B cell (primary cell): ENCODE data around the gene SLC25A40. TPM values are rescaled to one million over a fixed set of nuclear protein-coding genes. Genes with fewer than 3 reads are reported as not detected.

Experiments used
- ATAC-seq: fragments of 200-7000 bp; cut with Tn5 transposase; one replicate; pipeline ENCODE4 v1.10.0; 2021; ENCODE audit warnings: low read depth, mild to moderate bottlenecking, moderate number of reproducible peaks, moderate library complexity
- CTCF ChIA-PET: fragments of 350-600 bp; sonication (Branson Sonifier 250); formaldehyde crosslinking; loops from one replicate; lab custom pipeline; 2021; ENCODE audit warnings: antibody characterized with exemption, inconsistent platforms; lab: Charles Lee
- POLR2A ChIA-PET: fragments of 350-600 bp; sonication (Branson Sonifier 250); formaldehyde crosslinking; loops from one replicate; lab custom pipeline; 2021; ENCODE audit warnings: antibody characterized with exemption; lab: Charles Lee
- DNase-seq: peaks from one replicate; pipeline ENCODE4 v3.0.0; 2013
- H2AFZ ChIP-seq: 2 replicates; pipeline ENCODE4 v1.6.1; 2012; ENCODE audit warnings: mild to moderate bottlenecking, low read depth, low read length; ENCODE audit not compliant: insufficient read depth, poor library complexity, severe bottlenecking
- H3K27ac ChIP-seq, 2 donors: 1 replicate in 1 of 2; 2 replicates in 1 of 2; pipeline ENCODE4 v1.5.1; 2012 to 2013; ENCODE audit warnings: low read length in 2 of 2, mild to moderate bottlenecking in 2 of 2, moderate library complexity in 1 of 2
- H3K27me3 ChIP-seq, 4 experiments: fragments of 200-600 bp in 1 of 4; sonication (generic) in 1 of 4; replicated peaks in 1 of 4; 1 replicate in 2 of 4; 2 replicates in 2 of 4; pipeline versions ENCODE4 v1.6.1 to v1.7.0; 2013 to 2016; ENCODE audit warnings: low read length in 3 of 4, mild to moderate bottlenecking in 2 of 4, mixed read lengths in 1 of 4, moderate library complexity in 1 of 4; ENCODE audit not compliant: insufficient read depth in 4 of 4, control insufficient read depth in 3 of 4; ENCODE audit errors: control extremely low read depth in 1 of 4
- H3K36me3 ChIP-seq, 2 experiments: replicated peaks in 1 of 2; 1 replicate in 1 of 2; 2 replicates in 1 of 2; pipeline versions ENCODE4 v1.6.1 to v1.7.1; 2013; ENCODE audit warnings: low read length in 1 of 2; ENCODE audit not compliant: insufficient read depth in 2 of 2, control insufficient read depth in 1 of 2; ENCODE audit errors: control extremely low read depth in 1 of 2, extremely low read depth in 1 of 2
- H3K4me1 ChIP-seq, 2 donors: fragments of 200-600 bp in 1 of 2; sonication (generic) in 1 of 2; 1 replicate in 1 of 2; 2 replicates in 1 of 2; pipeline versions ENCODE4 v1.5.1 to v1.6.1; 2013 to 2017; ENCODE audit warnings: low read length in 2 of 2; ENCODE audit not compliant: control insufficient read depth in 2 of 2, insufficient read depth in 2 of 2
- H3K4me2 ChIP-seq: replicated peaks from 2 replicates; pipeline ENCODE3; 2012; ENCODE audit warnings: mild to moderate bottlenecking, low read depth, low read length; ENCODE audit not compliant: poor library complexity, severe bottlenecking
- H3K4me3 ChIP-seq, 5 experiments: fragments of 200-600 bp in 1 of 5; sonication (generic) in 1 of 5; 1 replicate in 3 of 5; 2 replicates in 2 of 5; pipeline versions ENCODE4 v1.5.1 to v1.7.0; 2011 to 2016; ENCODE audit warnings: low read length in 4 of 5, mild to moderate bottlenecking in 4 of 5, low read depth in 2 of 5, control low read depth in 1 of 5, moderate library complexity in 1 of 5; ENCODE audit not compliant: insufficient read depth in 1 of 5; ENCODE audit errors: control extremely low read depth in 1 of 5, extremely low read depth in 1 of 5
- H3K79me2 ChIP-seq: fragments of 200-600 bp; sonication (generic); one replicate; pipeline ENCODE4 v1.6.0; 2016; ENCODE audit warnings: low read length; ENCODE audit not compliant: control insufficient read depth, insufficient read depth
- H3K9ac ChIP-seq: fragments of 200-600 bp; sonication (generic); 2 replicates; pipeline ENCODE4 v1.6.1; 2017; ENCODE audit warnings: mild to moderate bottlenecking, low read length, moderate library complexity
- H3K9me3 ChIP-seq, 3 donors: one replicate each; pipeline versions ENCODE4 v1.6.1 to v1.7.1; 2013; ENCODE audit warnings: low read length in 2 of 3; ENCODE audit not compliant: control insufficient read depth in 2 of 3, insufficient read depth in 1 of 3; ENCODE audit errors: control extremely low read depth in 1 of 3
- H4K20me1 ChIP-seq: 2 replicates; pipeline ENCODE4 v1.6.0; 2012; ENCODE audit warnings: mild to moderate bottlenecking, low read length; ENCODE audit not compliant: insufficient read depth, control insufficient read depth, poor library complexity, severe bottlenecking
- H3K27ac Mint-ChIP-seq: one replicate; pipeline ENCODE4 v1.8.0; 2021; ENCODE audit warnings: mixed read lengths
- H3K27me3 Mint-ChIP-seq: one replicate; pipeline ENCODE4 v1.8.0; 2021; ENCODE audit warnings: mixed read lengths
- H3K4me1 Mint-ChIP-seq: one replicate; pipeline ENCODE4 v1.8.0; 2021; ENCODE audit warnings: mixed read lengths
- H3K4me3 Mint-ChIP-seq: one replicate; pipeline ENCODE4 v1.8.0; 2021; ENCODE audit warnings: mixed read lengths
- H3K9me3 Mint-ChIP-seq: one replicate; pipeline ENCODE4 v1.8.0; 2022; ENCODE audit warnings: mixed read lengths; ENCODE audit not compliant: insufficient read depth
- EZH2 ChIP-seq: IDR thresholded peaks from 2 replicates; pipeline ENCODE4 v1.6.1; 2012; ENCODE audit warnings: borderline replicate concordance, low read depth, mild to moderate bottlenecking, moderate library complexity, low read length; ENCODE audit not compliant: insufficient read depth, poor library complexity, severe bottlenecking
- WGBS: methylation state at CpG from one replicate; pipeline ENCODE4 v1.1.5; 2013; ENCODE audit warnings: missing lambda C conversion rate; ENCODE audit not compliant: insufficient coverage; 5-methylcytosine and 5-hydroxymethylcytosine counted together
- intact Hi-C: fragments of 100-400 bp; cut with micrococcal nuclease; formaldehyde crosslinking; loops from one replicate; pipeline ENCODE4 v1.10.0; 2022
- polyA plus RNA-seq: library from polyadenylated mRNA; depleted of rRNA; stranded (reverse); fragments of >200 nt; gene quantifications from 2 replicates; pipeline ENCODE4 v1.2.3, GENCODE V29; 2012
- total RNA-seq, 2 donors: library from RNA; stranded (reverse); fragments of 120-200 nt in 1 of 2; gene quantifications; 1 replicate in 1 of 2; 2 replicates in 1 of 2; pipeline versions ENCODE4 v1.2.3 to v1.2.4, GENCODE V29; 2013 to 2022
- TF ChIP-seq, protein P1 (sequence below): fragments of 200-600 bp; IDR thresholded peaks from one replicate; pipeline ENCODE4 v1.8.0; 2022; ENCODE audit warnings: antibody characterized with exemption, mild to moderate bottlenecking

The SLC25A40 gene
- total and polyA plus RNA-seq, 2 donors (not counting 1 experiment from before 2014, with no cell fraction given): 10.5 to 28.1 TPM

DNA sequence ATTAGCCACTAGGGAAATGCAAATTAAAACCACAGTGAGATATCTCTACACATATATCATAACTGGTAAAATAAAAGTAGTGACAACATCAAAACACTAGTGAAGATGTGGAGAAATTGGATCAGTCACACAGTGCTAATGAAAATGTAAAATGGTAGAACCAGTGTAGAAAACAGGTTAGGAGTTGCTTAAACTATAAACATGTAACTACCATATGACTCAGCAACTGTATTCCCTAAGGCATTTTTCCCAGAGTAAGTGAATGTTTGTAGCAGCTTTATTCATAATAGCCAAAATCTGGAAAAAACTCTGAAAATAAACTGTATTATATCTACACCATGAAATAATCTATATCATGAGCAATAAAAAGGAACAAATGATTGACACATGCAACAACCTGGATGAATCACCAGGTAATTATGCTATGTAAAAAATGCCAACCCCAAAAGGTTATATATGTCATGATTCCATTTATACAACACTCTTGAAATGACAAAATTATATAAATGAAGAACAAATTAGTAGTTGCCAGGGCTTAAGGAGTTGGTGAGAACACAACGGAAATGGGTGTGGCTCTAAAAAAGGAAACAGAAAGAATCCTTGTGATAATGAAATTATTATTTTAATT, 22.8 kb downstream of the SLC25A40 start:
- no peak for DNase-seq
- H3K9ac ChIP-seq: no peak overlapping the region
- Mint-ChIP-seq H3K27ac (no peak overlapping the region), H3K4me1 (peaks cover 16% of the 10 kb centered on the region), H3K27me3 (no peaks in the 10 kb centered on the region), H3K4me3 (peak overlapping the region; percentile 9), H3K9me3 (peaks cover 2% of the 10 kb centered on the region)
- intact Hi-C loops: no loop called here
- ATAC-seq: no peak
- no peaks in the 10 kb centered on the region for H4K20me1 ChIP-seq
- TF ChIP-seq EZH2: no peak
- TF ChIP-seq, protein P1, sequence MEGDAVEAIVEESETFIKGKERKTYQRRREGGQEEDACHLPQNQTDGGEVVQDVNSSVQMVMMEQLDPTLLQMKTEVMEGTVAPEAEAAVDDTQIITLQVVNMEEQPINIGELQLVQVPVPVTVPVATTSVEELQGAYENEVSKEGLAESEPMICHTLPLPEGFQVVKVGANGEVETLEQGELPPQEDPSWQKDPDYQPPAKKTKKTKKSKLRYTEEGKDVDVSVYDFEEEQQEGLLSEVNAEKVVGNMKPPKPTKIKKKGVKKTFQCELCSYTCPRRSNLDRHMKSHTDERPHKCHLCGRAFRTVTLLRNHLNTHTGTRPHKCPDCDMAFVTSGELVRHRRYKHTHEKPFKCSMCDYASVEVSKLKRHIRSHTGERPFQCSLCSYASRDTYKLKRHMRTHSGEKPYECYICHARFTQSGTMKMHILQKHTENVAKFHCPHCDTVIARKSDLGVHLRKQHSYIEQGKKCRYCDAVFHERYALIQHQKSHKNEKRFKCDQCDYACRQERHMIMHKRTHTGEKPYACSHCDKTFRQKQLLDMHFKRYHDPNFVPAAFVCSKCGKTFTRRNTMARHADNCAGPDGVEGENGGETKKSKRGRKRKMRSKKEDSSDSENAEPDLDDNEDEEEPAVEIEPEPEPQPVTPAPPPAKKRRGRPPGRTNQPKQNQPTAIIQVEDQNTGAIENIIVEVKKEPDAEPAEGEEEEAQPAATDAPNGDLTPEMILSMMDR: no peak
- H3K27me3 ChIP-seq: no peaks in the 10 kb centered on the region
- H2AFZ ChIP-seq: no peak overlapping the region
- no peak overlapping the region for H3K4me3 ChIP-seq
- H3K79me2 ChIP-seq: no peaks in the 10 kb centered on the region
- POLR2A ChIA-PET: no interaction called here
- no peak overlapping the region for H3K27ac ChIP-seq
- no peaks in the 10 kb centered on the region for H3K9me3 ChIP-seq
- CTCF ChIA-PET: no interaction called here
- no CpG with 5 or more reads among the region's 1 CpG for WGBS
- H3K4me1 ChIP-seq: peaks cover 6 to 9% of the 10 kb centered on the region in 2 donors
- H3K4me2 ChIP-seq: no peak overlapping the region
- H3K36me3 ChIP-seq: peaks cover 11 to 25% of the 10 kb centered on the region in 2 experiments

DNA sequence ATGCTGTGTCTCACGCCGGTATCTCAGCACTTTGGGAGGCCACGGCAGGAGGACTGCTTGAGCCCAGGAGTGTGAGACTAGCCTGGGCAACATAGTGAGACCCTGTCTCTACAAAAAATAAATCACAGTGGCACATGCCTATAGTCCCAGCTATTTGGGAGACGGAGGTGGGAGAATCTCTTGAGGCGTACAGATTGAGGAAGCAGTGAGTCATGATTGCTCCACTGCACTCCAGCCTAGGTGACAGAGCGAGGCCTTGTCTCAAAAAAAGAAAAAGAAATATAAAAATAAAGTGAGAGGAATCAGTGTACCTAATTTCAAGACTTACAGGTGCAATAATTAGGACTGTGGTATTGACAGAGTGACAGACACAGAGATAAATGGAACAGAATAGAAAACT, 23.9 kb downstream of the SLC25A40 start:
- no peaks in the 10 kb centered on the region for H3K9me3 Mint-ChIP-seq
- Histone ChIP-seq H3K36me3 (peaks cover 9 to 14% of the 10 kb centered on the region in 2 experiments), H3K4me1 (peaks cover 6 to 9% of the 10 kb centered on the region in 2 donors), H3K27ac (no peak overlapping the region), H3K27me3 (no peaks in the 10 kb centered on the region), H3K79me2 (no peaks in the 10 kb centered on the region), H4K20me1 (no peaks in the 10 kb centered on the region), H3K4me3 (no peak overlapping the region), H3K9me3 (no peaks in the 10 kb centered on the region), H3K9ac (no peak overlapping the region), H3K4me2 (no peak overlapping the region), H2AFZ (no peak overlapping the region)
- no peaks in the 10 kb centered on the region for H3K27me3 Mint-ChIP-seq
- DNase-seq (no peak), ATAC-seq (no peak)
- no peak overlapping the region for H3K27ac Mint-ChIP-seq
- ChIA-PET CTCF (no interaction called here), POLR2A (no interaction called here)
- no CpG with 5 or more reads among the region's 6 CpGs for WGBS
- TF ChIP-seq, protein P1: no peak
- TF ChIP-seq EZH2: no peak
- intact Hi-C loops: no loop called here
- H3K4me3 Mint-ChIP-seq: peak overlapping the region; percentile 26
- peaks cover 16% of the 10 kb centered on the region for H3K4me1 Mint-ChIP-seq
